Endothelial cell of umbilical vein (primary cell): ENCODE measurements around the gene WDR6. TPM values are rescaled to one million over a fixed set of nuclear protein-coding genes. Genes with fewer than 3 reads are reported as not detected.

Source experiments
- BruUV-seq: library from RNA; stranded (reverse); fragments of 400-500 nt; replicated peaks from 2 replicates; lab custom pipeline; 2021; lab: Mats Ljungman, UMichigan
- CTCF ChIA-PET: fragments of 300-600, 350-600 bp; sonication (Branson Sonifier 250); formaldehyde crosslinking; loops from one replicate; lab custom pipeline; 2021; ENCODE audit warnings: antibody characterized with exemption, inconsistent platforms; lab: Charles Lee
- POLR2A ChIA-PET: fragments of 300-600, 350-600 bp; sonication (Branson Sonifier 250); formaldehyde crosslinking; loops from one replicate; lab custom pipeline; 2021; ENCODE audit warnings: antibody characterized with exemption, inconsistent platforms; lab: Charles Lee
- DNase-seq: peaks from one replicate; pipeline ENCODE4 v3.0.0-alpha.2; 2011; ENCODE audit warnings: low read depth, low spot score
- FAIRE-seq: peaks from 2 replicates; lab custom pipeline; 2011; peaks lifted over from hg19 to GRCh38; lab: Jason Lieb, UNC
- H2AFZ ChIP-seq: 2 replicates; pipeline ENCODE4 v1.6.0; 2012; ENCODE audit warnings: low read depth, low read length, control low read depth, inconsistent platforms
- H3K27ac ChIP-seq: 2 replicates; pipeline ENCODE4 v1.5.1; 2011; ENCODE audit warnings: low read depth, mild to moderate bottlenecking, control low read depth, low read length, moderate library complexity; ENCODE audit not compliant: insufficient read depth
- H3K27me3 ChIP-seq, 2 experiments: 2 replicates each; pipeline versions ENCODE4 v1.6.0 to v1.6.1; 2011; ENCODE audit warnings: low read length in 2 of 2, mixed read lengths in 1 of 2; ENCODE audit not compliant: control insufficient read depth in 2 of 2, insufficient read depth in 2 of 2
- H3K36me3 ChIP-seq, 2 experiments: 2 replicates in 1 of 2; 3 replicates in 1 of 2; pipeline ENCODE4 v1.5.1; 2011; ENCODE audit warnings: low read length in 2 of 2, mild to moderate bottlenecking in 1 of 2, moderate library complexity in 1 of 2; ENCODE audit not compliant: control insufficient read depth in 2 of 2, insufficient read depth in 2 of 2; ENCODE audit errors: extremely low read depth in 1 of 2
- H3K4me1 ChIP-seq: 3 replicates; pipeline ENCODE4 v1.5.1; 2011; ENCODE audit warnings: mild to moderate bottlenecking, low read length; ENCODE audit not compliant: control insufficient read depth, insufficient read depth; ENCODE audit errors: extremely low read depth
- H3K4me2 ChIP-seq: 2 replicates; pipeline ENCODE4 v1.6.1; 2011; ENCODE audit warnings: low read length, control low read depth, mixed read lengths; ENCODE audit not compliant: insufficient read depth
- H3K4me3 ChIP-seq, 3 experiments: fragments of 200-600 bp in 1 of 3; sonication (generic), shearing (Covaris generic) in 1 of 3; replicated peaks in 1 of 3; 2 replicates each; pipeline ENCODE4 v1.5.1; 2011 to 2016; ENCODE audit warnings: control low read depth in 3 of 3, low read length in 3 of 3, mild to moderate bottlenecking in 2 of 3, inconsistent platforms in 1 of 3, low read depth in 1 of 3, moderate library complexity in 1 of 3; ENCODE audit not compliant: insufficient read depth in 1 of 3
- H3K79me2 ChIP-seq: 2 replicates; pipeline ENCODE4 v1.6.0; 2012; ENCODE audit warnings: low read length, inconsistent platforms; ENCODE audit not compliant: control insufficient read depth, insufficient read depth
- H3K9ac ChIP-seq: replicated peaks from 2 replicates; pipeline ENCODE3; 2011; ENCODE audit warnings: low read length, control low read depth; ENCODE audit not compliant: insufficient read depth; ENCODE audit errors: extremely low read depth
- H3K9me1 ChIP-seq: replicated peaks from 3 replicates; pipeline ENCODE4 v1.6.0; 2011; ENCODE audit warnings: mild to moderate bottlenecking, low read length; ENCODE audit not compliant: control insufficient read depth, insufficient read depth; ENCODE audit errors: extremely low read depth
- H3K9me3 ChIP-seq: replicated peaks from 2 replicates; pipeline ENCODE4 v1.5.1; 2012; ENCODE audit warnings: low read length, inconsistent platforms; ENCODE audit not compliant: control insufficient read depth, insufficient read depth
- H4K20me1 ChIP-seq: replicated peaks from 2 replicates; pipeline ENCODE3; 2011; ENCODE audit warnings: mild to moderate bottlenecking, low read length; ENCODE audit not compliant: control insufficient read depth, insufficient read depth; ENCODE audit errors: extremely low read depth
- EZH2 ChIP-seq: IDR thresholded peaks from 2 replicates; pipeline ENCODE4 v1.6.1; 2012; ENCODE audit warnings: borderline replicate concordance, low read depth, mild to moderate bottlenecking, moderate library complexity, low read length, inconsistent platforms; ENCODE audit not compliant: severe bottlenecking
- FOS ChIP-seq: IDR thresholded peaks from 2 replicates; pipeline ENCODE4 v1.6.1; 2011; ENCODE audit warnings: mild to moderate bottlenecking, low read length, moderate library complexity, borderline replicate concordance; ENCODE audit not compliant: insufficient read depth
- GATA2 ChIP-seq: IDR thresholded peaks from 2 replicates; pipeline ENCODE4 v1.7.0; 2011; ENCODE audit warnings: low read depth, mild to moderate bottlenecking, moderate library complexity, mixed read lengths, low read length; ENCODE audit not compliant: insufficient read length, insufficient read depth
- JUN ChIP-seq: IDR thresholded peaks from 2 replicates; pipeline ENCODE4 v1.6.1; 2011; ENCODE audit warnings: borderline replicate concordance, low read depth; ENCODE audit not compliant: insufficient read length, insufficient read depth
- MYC ChIP-seq: IDR thresholded peaks from one replicate; pipeline ENCODE4 v1.6.1; 2011; ENCODE audit warnings: mild to moderate bottlenecking, low read depth, low read length
- POLR2A ChIP-seq: IDR thresholded peaks from 2 replicates; pipeline ENCODE4 v1.6.1; 2012; ENCODE audit warnings: low read depth, mild to moderate bottlenecking, control low read depth, low read length
- POLR2AphosphoS5 ChIP-seq: IDR thresholded peaks from 2 replicates; pipeline ENCODE4 v1.6.1; 2012; ENCODE audit warnings: low read depth, mild to moderate bottlenecking, control low read depth, low read length, moderate library complexity; ENCODE audit not compliant: insufficient read depth
- dilution Hi-C: fragments of 300-500 bp; cut with MboI; formaldehyde crosslinking; loops from one replicate; pipeline ENCODE4 v1.15.0; 2019; ENCODE audit warnings: low sequenced_read_pairs; ENCODE audit not compliant: extremely low pct_ligation_motif_present
- intact Hi-C: fragments of 100-400 bp; cut with micrococcal nuclease; formaldehyde crosslinking; loops from one replicate; pipeline ENCODE4 v1.10.0; 2022
- polyA plus RNA-seq, 4 experiments: library from polyadenylated mRNA; depleted of rRNA in 3 of 4; stranded (reverse) in 3 of 4; unstranded in 1 of 4; fragments of >200 nt; gene quantifications; 2 replicates each; pipeline versions ENCODE4 v1.2.1 to v1.2.3, GENCODE V29; 2011 to 2012; ENCODE audit warnings: missing spikeins in 1 of 4
- total RNA-seq: library from RNA; stranded (reverse); gene quantifications from 2 replicates; pipeline ENCODE4 v1.2.3, GENCODE V29; 2021
- TF ChIP-seq, protein P1 (sequence below): IDR thresholded peaks from 2 replicates; pipeline ENCODE4 v1.6.1; 2011; ENCODE audit not compliant: insufficient read depth, insufficient read length
- TF ChIP-seq, protein P2 (sequence below), 2 donors: IDR thresholded peaks; 1 replicate in 1 of 2; 2 replicates in 1 of 2; pipeline ENCODE4 v1.5.1; 2011; ENCODE audit warnings: low read length in 2 of 2, mild to moderate bottlenecking in 2 of 2, moderate library complexity in 2 of 2, control low read depth in 1 of 2, inconsistent platforms in 1 of 2, low read depth in 1 of 2; ENCODE audit not compliant: insufficient read depth in 1 of 2; ENCODE audit errors: extremely low read depth in 1 of 2

WDR6 gene
- total and polyA plus RNA-seq, 2 donors (not counting 3 experiments of a cell fraction or from before 2014, with no cell fraction given), result 192 to 319 TPM

- Histone ChIP-seq H3K79me2 (peaks cover 30% of the 10 kb centered on the region), H3K9ac (no peak overlapping the region), H3K9me1 (no peaks in the 10 kb centered on the region), H3K27ac (no peak overlapping the region), H3K27me3 (no peaks in the 10 kb centered on the region), H3K4me2 (no peak overlapping the region), H3K4me3 (no peak overlapping the region), H3K36me3 (peaks cover 5 to 51% of the 10 kb centered on the region in 2 experiments), H4K20me1 (no peaks in the 10 kb centered on the region), H3K4me1 (peaks cover 22% of the 10 kb centered on the region), H3K9me3 (no peaks in the 10 kb centered on the region), H2AFZ (no peak overlapping the region)
- intact Hi-C loops, result no loop called here
- no TSS peak for BruUV-seq
- DNase-seq, result no peak
- CTCF ChIA-PET, result interaction anchor here (1.2 to 8.3 kb wide), 2 partner anchors 8 to 28 kb away, joined by 5 to 127 read pairs; partner anchors contain the start of genes P4HTM and WDR6
- TF ChIP-seq GATA2, result no peak
- TF ChIP-seq JUN, result no peak
- TF ChIP-seq POLR2A, result no peak
- no peak for TF ChIP-seq MYC
- TF ChIP-seq FOS, result no peak
- TF ChIP-seq, protein P1, sequence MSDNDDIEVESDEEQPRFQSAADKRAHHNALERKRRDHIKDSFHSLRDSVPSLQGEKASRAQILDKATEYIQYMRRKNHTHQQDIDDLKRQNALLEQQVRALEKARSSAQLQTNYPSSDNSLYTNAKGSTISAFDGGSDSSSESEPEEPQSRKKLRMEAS, result no peak
- TF ChIP-seq EZH2, result no peak
- TF ChIP-seq, protein P2, sequence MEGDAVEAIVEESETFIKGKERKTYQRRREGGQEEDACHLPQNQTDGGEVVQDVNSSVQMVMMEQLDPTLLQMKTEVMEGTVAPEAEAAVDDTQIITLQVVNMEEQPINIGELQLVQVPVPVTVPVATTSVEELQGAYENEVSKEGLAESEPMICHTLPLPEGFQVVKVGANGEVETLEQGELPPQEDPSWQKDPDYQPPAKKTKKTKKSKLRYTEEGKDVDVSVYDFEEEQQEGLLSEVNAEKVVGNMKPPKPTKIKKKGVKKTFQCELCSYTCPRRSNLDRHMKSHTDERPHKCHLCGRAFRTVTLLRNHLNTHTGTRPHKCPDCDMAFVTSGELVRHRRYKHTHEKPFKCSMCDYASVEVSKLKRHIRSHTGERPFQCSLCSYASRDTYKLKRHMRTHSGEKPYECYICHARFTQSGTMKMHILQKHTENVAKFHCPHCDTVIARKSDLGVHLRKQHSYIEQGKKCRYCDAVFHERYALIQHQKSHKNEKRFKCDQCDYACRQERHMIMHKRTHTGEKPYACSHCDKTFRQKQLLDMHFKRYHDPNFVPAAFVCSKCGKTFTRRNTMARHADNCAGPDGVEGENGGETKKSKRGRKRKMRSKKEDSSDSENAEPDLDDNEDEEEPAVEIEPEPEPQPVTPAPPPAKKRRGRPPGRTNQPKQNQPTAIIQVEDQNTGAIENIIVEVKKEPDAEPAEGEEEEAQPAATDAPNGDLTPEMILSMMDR (IDR thresholded peaks at IDR 0.05; ENCODE audit: extremely low read depth in 1 of 2, insufficient read depth in 1 of 2, low read depth in 1 of 2, low read length in 2 of 2), result no peak
- no peak for TF ChIP-seq POLR2AphosphoS5
- no peak for FAIRE-seq
- POLR2A ChIA-PET, result interaction anchor here (4.2 kb wide), 1 partner anchor 8 kb away, joined by 17 read pairs; the partner anchor contains the start of gene WDR6
- dilution Hi-C loops, result no loop called here
Measured at GRCh38 chr3:49015765-49016164, 8.6 kb downstream of the WDR6 start.
